ENCODE measurements around the gene PARVG.

- TF ChIP-seq CTCF (conservative IDR thresholded peaks at IDR 0.05; ENCODE audit: low read depth, low read length) (no peak), EZH2 (IDR thresholded peaks at IDR 0.05; ENCODE audit: low read length, unreplicated experiment) (no peak)
Observed at GRCh38 chr22:44256556-44257485, 76.1 kb downstream of the PARVG start.
